NB4 (cell line): ENCODE measurements around the gene ALDOA.

ENCODE experiments used
- DNase-seq: peaks from one replicate; pipeline ENCODE4 v3.0.0; 2010; ENCODE audit warnings: low read depth
- H3K4me3 ChIP-seq: one replicate; pipeline ENCODE4 v1.5.1; 2011; ENCODE audit warnings: mild to moderate bottlenecking, low read depth, low read length, moderate library complexity
- MYC ChIP-seq: IDR thresholded peaks from 2 replicates; pipeline ENCODE4 v1.6.1; 2011; ENCODE audit warnings: low read depth, low read length
- POLR2A ChIP-seq: IDR thresholded peaks from 2 replicates; pipeline ENCODE4 v1.6.1; 2011; ENCODE audit warnings: mild to moderate bottlenecking; ENCODE audit not compliant: insufficient read length; ENCODE audit errors: extremely low read depth
- TF ChIP-seq, protein P1 (sequence below): IDR thresholded peaks from one replicate; pipeline ENCODE4 v1.5.1; 2012; ENCODE audit warnings: low read depth, low read length
- TF ChIP-seq, protein P2 (sequence below): IDR thresholded peaks from 2 replicates; pipeline ENCODE4 v1.6.1; 2011; ENCODE audit warnings: low read depth, low read length

The ALDOA gene

DNA sequence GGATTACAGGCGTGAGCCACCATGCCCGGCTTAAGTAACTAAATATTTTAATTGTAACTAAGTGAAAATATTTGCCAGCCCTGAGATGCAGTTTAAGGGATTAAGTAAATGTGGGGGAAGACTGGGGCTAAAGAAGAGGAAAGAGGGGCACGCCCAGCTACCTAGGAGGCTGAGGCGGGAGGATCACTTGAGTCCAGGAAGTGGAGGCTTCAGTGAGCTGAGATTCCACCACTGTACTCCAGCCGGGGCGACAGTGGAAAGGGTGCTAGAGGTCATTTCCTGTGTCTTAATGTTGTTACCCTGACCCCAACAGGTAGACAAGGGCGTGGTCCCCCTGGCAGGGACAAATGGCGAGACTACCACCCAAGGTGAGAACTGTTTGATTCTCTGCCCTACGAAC lies 2.8 kb downstream of the ALDOA start:
- DNase-seq, result no peak
- H3K4me3 ChIP-seq, result no peak overlapping the region
- TF ChIP-seq, protein P1, sequence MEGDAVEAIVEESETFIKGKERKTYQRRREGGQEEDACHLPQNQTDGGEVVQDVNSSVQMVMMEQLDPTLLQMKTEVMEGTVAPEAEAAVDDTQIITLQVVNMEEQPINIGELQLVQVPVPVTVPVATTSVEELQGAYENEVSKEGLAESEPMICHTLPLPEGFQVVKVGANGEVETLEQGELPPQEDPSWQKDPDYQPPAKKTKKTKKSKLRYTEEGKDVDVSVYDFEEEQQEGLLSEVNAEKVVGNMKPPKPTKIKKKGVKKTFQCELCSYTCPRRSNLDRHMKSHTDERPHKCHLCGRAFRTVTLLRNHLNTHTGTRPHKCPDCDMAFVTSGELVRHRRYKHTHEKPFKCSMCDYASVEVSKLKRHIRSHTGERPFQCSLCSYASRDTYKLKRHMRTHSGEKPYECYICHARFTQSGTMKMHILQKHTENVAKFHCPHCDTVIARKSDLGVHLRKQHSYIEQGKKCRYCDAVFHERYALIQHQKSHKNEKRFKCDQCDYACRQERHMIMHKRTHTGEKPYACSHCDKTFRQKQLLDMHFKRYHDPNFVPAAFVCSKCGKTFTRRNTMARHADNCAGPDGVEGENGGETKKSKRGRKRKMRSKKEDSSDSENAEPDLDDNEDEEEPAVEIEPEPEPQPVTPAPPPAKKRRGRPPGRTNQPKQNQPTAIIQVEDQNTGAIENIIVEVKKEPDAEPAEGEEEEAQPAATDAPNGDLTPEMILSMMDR, result no peak
- no peak for TF ChIP-seq MYC
- TF ChIP-seq, protein P2, sequence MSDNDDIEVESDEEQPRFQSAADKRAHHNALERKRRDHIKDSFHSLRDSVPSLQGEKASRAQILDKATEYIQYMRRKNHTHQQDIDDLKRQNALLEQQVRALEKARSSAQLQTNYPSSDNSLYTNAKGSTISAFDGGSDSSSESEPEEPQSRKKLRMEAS, result no peak
- TF ChIP-seq POLR2A, result no peak

DNA sequence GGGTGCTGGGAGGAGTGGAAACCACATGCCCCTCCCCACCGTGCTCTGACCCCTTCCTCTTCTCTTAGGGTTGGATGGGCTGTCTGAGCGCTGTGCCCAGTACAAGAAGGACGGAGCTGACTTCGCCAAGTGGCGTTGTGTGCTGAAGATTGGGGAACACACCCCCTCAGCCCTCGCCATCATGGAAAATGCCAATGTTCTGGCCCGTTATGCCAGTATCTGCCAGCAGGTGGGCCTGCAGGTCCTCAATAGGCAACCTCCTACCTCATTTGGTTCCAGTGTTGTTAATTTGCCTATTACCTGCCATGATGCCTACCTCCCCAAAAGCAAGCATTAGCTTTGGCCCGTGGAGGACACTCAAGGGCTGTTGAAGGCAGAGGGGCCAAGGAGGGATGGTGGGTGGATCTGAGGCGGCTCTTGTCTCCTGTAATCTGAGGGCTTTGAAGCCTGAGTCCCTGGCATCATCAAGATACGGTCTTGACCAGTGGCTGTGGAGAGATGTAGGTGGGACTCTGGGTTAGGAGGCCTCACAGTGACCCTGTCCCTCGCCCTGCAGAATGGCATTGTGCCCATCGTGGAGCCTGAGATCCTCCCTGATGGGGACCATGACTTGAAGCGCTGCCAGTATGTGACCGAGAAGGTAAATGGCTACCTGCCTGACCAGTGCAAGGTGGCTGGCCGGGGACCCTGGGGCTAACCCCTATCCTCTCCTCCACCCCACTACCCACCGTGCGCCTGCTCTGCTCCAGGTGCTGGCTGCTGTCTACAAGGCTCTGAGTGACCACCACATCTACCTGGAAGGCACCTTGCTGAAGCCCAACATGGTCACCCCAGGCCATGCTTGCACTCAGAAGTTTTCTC lies 3.4 kb downstream of the ALDOA start:
- DNase-seq, result peak; percentile 60
- TF ChIP-seq POLR2A, result no peak
- TF ChIP-seq, protein P1, result peak; percentile 22
- H3K4me3 ChIP-seq, result peak overlapping the region; percentile 3

DNA sequence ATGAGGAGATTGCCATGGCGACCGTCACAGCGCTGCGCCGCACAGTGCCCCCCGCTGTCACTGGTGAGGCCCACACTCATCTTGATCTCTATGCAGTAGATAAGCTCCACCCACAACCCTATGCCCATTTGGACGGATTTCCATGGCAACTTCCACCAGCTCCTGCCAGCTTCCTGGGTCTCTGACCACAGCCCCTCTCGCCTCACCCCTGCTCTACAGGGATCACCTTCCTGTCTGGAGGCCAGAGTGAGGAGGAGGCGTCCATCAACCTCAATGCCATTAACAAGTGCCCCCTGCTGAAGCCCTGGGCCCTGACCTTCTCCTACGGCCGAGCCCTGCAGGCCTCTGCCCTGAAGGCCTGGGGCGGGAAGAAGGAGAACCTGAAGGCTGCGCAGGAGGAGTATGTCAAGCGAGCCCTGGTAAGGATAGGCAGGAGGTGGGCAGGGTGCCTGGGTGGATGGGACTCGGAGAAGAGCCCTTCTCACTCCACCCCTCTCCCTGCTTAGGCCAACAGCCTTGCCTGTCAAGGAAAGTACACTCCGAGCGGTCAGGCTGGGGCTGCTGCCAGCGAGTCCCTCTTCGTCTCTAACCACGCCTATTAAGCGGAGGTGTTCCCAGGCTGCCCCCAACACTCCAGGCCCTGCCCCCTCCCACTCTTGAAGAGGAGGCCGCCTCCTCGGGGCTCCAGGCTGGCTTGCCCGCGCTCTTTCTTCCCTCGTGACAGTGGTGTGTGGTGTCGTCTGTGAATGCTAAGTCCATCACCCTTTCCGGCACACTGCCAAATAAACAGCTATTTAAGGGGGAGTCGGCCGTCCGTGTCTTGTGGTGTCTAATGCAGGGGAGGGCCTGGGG lies 4.3 kb downstream of the ALDOA start:
- DNase-seq, result peak; percentile 56
- no peak overlapping the region for H3K4me3 ChIP-seq
- TF ChIP-seq, protein P1, result no peak
- TF ChIP-seq, protein P2, result no peak
- no peak for TF ChIP-seq POLR2A
- no peak for TF ChIP-seq MYC

DNA sequence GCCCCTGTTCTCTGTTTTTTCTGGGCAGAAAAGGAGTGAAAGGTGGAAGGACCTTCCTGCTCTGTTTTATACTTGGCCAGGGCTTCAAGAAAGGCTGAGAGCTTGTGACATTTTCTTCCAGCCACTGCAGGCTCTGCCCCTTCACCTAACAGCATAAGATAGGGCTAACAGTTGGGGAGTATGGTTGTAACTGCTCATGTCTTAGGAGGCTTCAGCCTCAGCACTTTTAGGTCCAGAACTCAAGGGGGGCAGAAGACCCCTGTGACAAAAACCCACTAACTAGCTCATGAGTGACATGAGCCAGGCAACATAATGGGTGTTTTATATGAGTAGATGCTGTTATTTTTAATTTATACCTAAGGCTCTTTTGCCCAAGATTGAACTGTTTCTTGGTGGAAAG lies 4.9 kb downstream of the ALDOA start:
- H3K4me3 ChIP-seq, result no peak overlapping the region
- TF ChIP-seq, protein P2, result no peak
- no peak for TF ChIP-seq MYC
- no peak for TF ChIP-seq POLR2A
- TF ChIP-seq, protein P1, result no peak
- no peak for DNase-seq

DNA sequence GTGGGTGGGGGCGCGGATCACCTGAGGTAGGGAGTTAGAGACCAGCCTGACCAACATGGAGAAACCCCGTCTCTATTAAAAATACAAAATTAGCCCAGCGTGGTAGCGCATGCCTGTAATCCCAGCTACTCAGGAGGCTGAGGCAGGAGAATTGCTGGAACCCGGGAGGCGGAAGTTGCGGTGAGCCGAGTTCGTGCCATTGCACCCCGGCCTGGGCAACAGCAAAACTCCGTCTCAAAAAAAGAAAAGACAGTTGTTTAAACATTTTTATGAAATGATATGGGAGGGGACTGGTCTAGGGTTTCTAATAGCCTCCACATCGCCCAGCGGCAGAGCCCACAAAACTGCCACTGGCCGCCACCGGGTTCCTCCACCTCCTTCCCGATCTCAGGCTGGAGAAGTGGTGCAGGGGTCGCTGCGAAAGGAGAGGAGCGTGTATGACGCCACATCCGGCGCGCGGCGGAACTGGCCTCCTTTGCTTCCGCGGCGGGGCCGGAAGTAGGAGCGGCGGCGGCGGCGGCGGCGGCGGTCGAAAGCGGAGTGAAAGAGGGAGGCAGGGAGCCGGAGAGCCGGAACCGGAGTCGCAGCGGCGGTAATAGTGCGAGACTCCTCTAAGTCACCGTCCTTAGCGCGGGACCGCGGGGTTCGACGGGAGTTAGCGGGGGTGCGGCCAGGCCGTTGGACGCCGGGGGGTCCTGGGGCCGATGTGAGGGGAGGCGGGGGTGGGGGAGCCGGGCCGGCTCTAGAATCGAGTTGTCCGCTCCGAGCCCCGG lies 10.1 kb downstream of the ALDOA start, which contains the start of gene PPP4C:
TSS of gene PPP4C (plus strand) at position 492 of the 773 bp plus-strand sequence. CDS start 384 bp downstream, outside the sequence.
- DNase-seq, result peak; percentile 93
- peak within 1 kb of the TSS; percentile 91 for H3K4me3 ChIP-seq
- TF ChIP-seq, protein P1, result no peak
- peak; percentile 83 for TF ChIP-seq POLR2A
